Mucosa of stomach (tissue), 1 donor: Measurements from ENCODE around the gene NBEA.

Source experiments
- H3K27me3 ChIP-seq: one replicate; pipeline ENCODE4 v1.7.0; 2013; ENCODE audit warnings: mild to moderate bottlenecking, low read length; ENCODE audit not compliant: control insufficient read depth, insufficient read depth
- H3K36me3 ChIP-seq: one replicate; pipeline ENCODE4 v1.7.0; 2013; ENCODE audit warnings: low read length; ENCODE audit not compliant: control insufficient read depth, insufficient read depth
- H3K4me1 ChIP-seq: one replicate; pipeline ENCODE4 v1.7.0; 2013; ENCODE audit warnings: mild to moderate bottlenecking, low read length; ENCODE audit not compliant: control insufficient read depth, insufficient read depth
- H3K4me3 ChIP-seq: one replicate; pipeline ENCODE4 v1.7.0; 2013; ENCODE audit warnings: low read length
- H3K9ac ChIP-seq: one replicate; pipeline ENCODE4 v1.7.0; 2013; ENCODE audit warnings: mild to moderate bottlenecking, low read length, moderate library complexity
- H3K9me3 ChIP-seq: one replicate; pipeline ENCODE4 v1.7.0; 2013; ENCODE audit warnings: mild to moderate bottlenecking, low read length, moderate library complexity; ENCODE audit not compliant: control insufficient read depth
- donor health status: Pancreatic carcinoma.

NBEA gene

GRCh38 chr13:35208587-35208986 is 266.5 kb downstream of the NBEA start:
- H3K27me3 ChIP-seq, result no peaks in the 10 kb centered on the region
- H3K4me3 ChIP-seq, result no peak overlapping the region
- H3K4me1 ChIP-seq, result no peaks in the 10 kb centered on the region
- no peaks in the 10 kb centered on the region for H3K9me3 ChIP-seq
- no peak overlapping the region for H3K9ac ChIP-seq
- H3K36me3 ChIP-seq, result no peaks in the 10 kb centered on the region

GRCh38 chr13:35210261-35210660 is 268.2 kb downstream of the NBEA start:
- Histone ChIP-seq H3K9ac (no peak overlapping the region), H3K36me3 (no peaks in the 10 kb centered on the region), H3K9me3 (no peaks in the 10 kb centered on the region), H3K4me3 (no peak overlapping the region), H3K27me3 (no peaks in the 10 kb centered on the region), H3K4me1 (no peaks in the 10 kb centered on the region)

GRCh38 chr13:35211949-35212348 is 269.9 kb downstream of the NBEA start:
- Histone ChIP-seq H3K9me3 (no peaks in the 10 kb centered on the region), H3K4me1 (no peaks in the 10 kb centered on the region), H3K36me3 (no peaks in the 10 kb centered on the region), H3K4me3 (no peak overlapping the region), H3K27me3 (no peaks in the 10 kb centered on the region), H3K9ac (no peak overlapping the region)

- H3K4me1 ChIP-seq, result no peaks in the 10 kb centered on the region
- no peak overlapping the region for H3K4me3 ChIP-seq
- H3K9me3 ChIP-seq, result no peaks in the 10 kb centered on the region
- H3K27me3 ChIP-seq, result no peaks in the 10 kb centered on the region
- H3K9ac ChIP-seq, result no peak overlapping the region
- H3K36me3 ChIP-seq, result no peaks in the 10 kb centered on the region
Measured at GRCh38 chr13:35213911-35214310, 271.8 kb downstream of the NBEA start.

GRCh38 chr13:35216131-35216530 is 274.1 kb downstream of the NBEA start:
- H3K9me3 ChIP-seq, result no peaks in the 10 kb centered on the region
- H3K4me1 ChIP-seq, result no peaks in the 10 kb centered on the region
- no peak overlapping the region for H3K4me3 ChIP-seq
- H3K9ac ChIP-seq, result no peak overlapping the region
- H3K27me3 ChIP-seq, result no peaks in the 10 kb centered on the region
- H3K36me3 ChIP-seq, result no peaks in the 10 kb centered on the region

- no peak overlapping the region for H3K4me3 ChIP-seq
- no peaks in the 10 kb centered on the region for H3K27me3 ChIP-seq
- H3K36me3 ChIP-seq, result no peaks in the 10 kb centered on the region
- H3K9ac ChIP-seq, result no peak overlapping the region
- H3K4me1 ChIP-seq, result no peaks in the 10 kb centered on the region
- no peaks in the 10 kb centered on the region for H3K9me3 ChIP-seq
Measured at GRCh38 chr13:35219021-35219420, 277.0 kb downstream of the NBEA start.

GRCh38 chr13:35225159-35225558 is 283.1 kb downstream of the NBEA start:
- H3K27me3 ChIP-seq, result no peaks in the 10 kb centered on the region
- no peaks in the 10 kb centered on the region for H3K4me1 ChIP-seq
- no peak overlapping the region for H3K9ac ChIP-seq
- no peaks in the 10 kb centered on the region for H3K9me3 ChIP-seq
- H3K4me3 ChIP-seq, result no peak overlapping the region
- no peaks in the 10 kb centered on the region for H3K36me3 ChIP-seq

- H3K36me3 ChIP-seq, result no peaks in the 10 kb centered on the region
- H3K4me1 ChIP-seq, result no peaks in the 10 kb centered on the region
- H3K9ac ChIP-seq, result no peak overlapping the region
- H3K4me3 ChIP-seq, result no peak overlapping the region
- H3K27me3 ChIP-seq, result no peaks in the 10 kb centered on the region
- H3K9me3 ChIP-seq, result no peaks in the 10 kb centered on the region
Measured at GRCh38 chr13:35225582-35225981, 283.5 kb downstream of the NBEA start.

GRCh38 chr13:35228536-35228935 is 286.5 kb downstream of the NBEA start:
- H3K9me3 ChIP-seq, result no peaks in the 10 kb centered on the region

GRCh38 chr13:35231426-35231825 is 289.4 kb downstream of the NBEA start:
- Histone ChIP-seq H3K4me3 (no peak overlapping the region), H3K27me3 (no peaks in the 10 kb centered on the region), H3K9ac (no peak overlapping the region), H3K9me3 (no peaks in the 10 kb centered on the region), H3K4me1 (no peaks in the 10 kb centered on the region), H3K36me3 (no peaks in the 10 kb centered on the region)

More at GRCh38 chr13:35228536-35228935, 286.5 kb downstream of the NBEA start:
- H3K4me3 ChIP-seq, result no peak overlapping the region
- no peak overlapping the region for H3K9ac ChIP-seq
- no peaks in the 10 kb centered on the region for H3K36me3 ChIP-seq
- no peaks in the 10 kb centered on the region for H3K27me3 ChIP-seq
- H3K4me1 ChIP-seq, result no peaks in the 10 kb centered on the region

GRCh38 chr13:35238274-35238673 is 296.2 kb downstream of the NBEA start:
- Histone ChIP-seq H3K27me3 (no peaks in the 10 kb centered on the region), H3K36me3 (no peaks in the 10 kb centered on the region), H3K4me3 (no peak overlapping the region), H3K4me1 (no peaks in the 10 kb centered on the region), H3K9ac (no peak overlapping the region), H3K9me3 (no peaks in the 10 kb centered on the region)

- Histone ChIP-seq H3K4me1 (no peaks in the 10 kb centered on the region), H3K4me3 (no peak overlapping the region), H3K9me3 (no peaks in the 10 kb centered on the region), H3K9ac (no peak overlapping the region), H3K27me3 (no peaks in the 10 kb centered on the region), H3K36me3 (no peaks in the 10 kb centered on the region)
Measured at GRCh38 chr13:35252536-35253205, 310.6 kb downstream of the NBEA start.

- H3K27me3 ChIP-seq, result no peaks in the 10 kb centered on the region
- H3K9ac ChIP-seq, result no peak overlapping the region
- no peaks in the 10 kb centered on the region for H3K9me3 ChIP-seq
- H3K36me3 ChIP-seq, result no peaks in the 10 kb centered on the region
- no peak overlapping the region for H3K4me3 ChIP-seq
- no peaks in the 10 kb centered on the region for H3K4me1 ChIP-seq
Measured at GRCh38 chr13:35255241-35255640, 313.2 kb downstream of the NBEA start.
